Right lobe of liver (tissue), 4 donors: ENCODE data around the gene RPL36AL.

ENCODE experiments used
- POLR2A ChIP-seq: fragments of 450-650 bp; IDR thresholded peaks from one replicate; pipeline ENCODE4 v1.6.1; 2017; ENCODE audit warnings: antibody characterized with exemption, mild to moderate bottlenecking
- TF ChIP-seq, protein P1 (sequence below), 4 donors: fragments of 200-600 bp in 3 of 4; fragments of 450-650 bp in 1 of 4; IDR thresholded peaks; one replicate each; pipeline versions ENCODE4 v1.5.1 to v1.8.0; 2016 to 2022; ENCODE audit warnings: antibody characterized with exemption in 4 of 4, mild to moderate bottlenecking in 2 of 4
- donor health status: DM: no; HTN: no; CAD: no.
- donor health status: DM: no; HTN: no; CAD: no.
- donor health status: DM: no; HTN: yes; CAD: no.

DNA sequence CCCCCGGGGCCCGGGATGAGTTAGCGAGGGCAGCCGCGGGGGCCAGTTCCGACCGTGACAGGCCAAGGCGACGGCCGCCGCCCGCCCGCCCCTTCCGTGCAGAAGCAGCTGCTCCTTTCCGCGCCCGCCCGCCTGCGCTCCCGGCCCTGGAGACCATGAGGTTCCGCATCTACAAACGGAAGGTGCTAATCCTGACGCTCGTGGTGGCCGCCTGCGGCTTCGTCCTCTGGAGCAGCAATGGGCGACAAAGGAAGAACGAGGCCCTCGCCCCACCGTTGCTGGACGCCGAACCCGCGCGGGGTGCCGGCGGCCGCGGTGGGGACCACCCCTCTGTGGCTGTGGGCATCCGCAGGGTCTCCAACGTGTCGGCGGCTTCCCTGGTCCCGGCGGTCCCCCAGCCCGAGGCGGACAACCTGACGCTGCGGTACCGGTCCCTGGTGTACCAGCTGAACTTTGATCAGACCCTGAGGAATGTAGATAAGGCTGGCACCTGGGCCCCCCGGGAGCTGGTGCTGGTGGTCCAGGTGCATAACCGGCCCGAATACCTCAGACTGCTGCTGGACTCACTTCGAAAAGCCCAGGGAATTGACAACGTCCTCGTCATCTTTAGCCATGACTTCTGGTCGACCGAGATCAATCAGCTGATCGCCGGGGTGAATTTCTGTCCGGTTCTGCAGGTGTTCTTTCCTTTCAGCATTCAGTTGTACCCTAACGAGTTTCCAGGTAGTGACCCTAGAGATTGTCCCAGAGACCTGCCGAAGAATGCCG, 872 bp upstream of the RPL36AL start:
- TF ChIP-seq, protein P1, sequence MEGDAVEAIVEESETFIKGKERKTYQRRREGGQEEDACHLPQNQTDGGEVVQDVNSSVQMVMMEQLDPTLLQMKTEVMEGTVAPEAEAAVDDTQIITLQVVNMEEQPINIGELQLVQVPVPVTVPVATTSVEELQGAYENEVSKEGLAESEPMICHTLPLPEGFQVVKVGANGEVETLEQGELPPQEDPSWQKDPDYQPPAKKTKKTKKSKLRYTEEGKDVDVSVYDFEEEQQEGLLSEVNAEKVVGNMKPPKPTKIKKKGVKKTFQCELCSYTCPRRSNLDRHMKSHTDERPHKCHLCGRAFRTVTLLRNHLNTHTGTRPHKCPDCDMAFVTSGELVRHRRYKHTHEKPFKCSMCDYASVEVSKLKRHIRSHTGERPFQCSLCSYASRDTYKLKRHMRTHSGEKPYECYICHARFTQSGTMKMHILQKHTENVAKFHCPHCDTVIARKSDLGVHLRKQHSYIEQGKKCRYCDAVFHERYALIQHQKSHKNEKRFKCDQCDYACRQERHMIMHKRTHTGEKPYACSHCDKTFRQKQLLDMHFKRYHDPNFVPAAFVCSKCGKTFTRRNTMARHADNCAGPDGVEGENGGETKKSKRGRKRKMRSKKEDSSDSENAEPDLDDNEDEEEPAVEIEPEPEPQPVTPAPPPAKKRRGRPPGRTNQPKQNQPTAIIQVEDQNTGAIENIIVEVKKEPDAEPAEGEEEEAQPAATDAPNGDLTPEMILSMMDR (IDR thresholded peaks at IDR 0.05), result no peak
- TF ChIP-seq POLR2A, result no peak
